OCI-LY3 (cell line): ENCODE data around the gene ALDH3B2.

Experiments
- H2AFZ ChIP-seq: fragments of 200-600, 300-600 bp; shearing (Covaris generic); 2 replicates; pipeline ENCODE4 v1.6.0; 2014; ENCODE audit warnings: antibody characterized with exemption, low read depth, low read length
- H3K27ac ChIP-seq: fragments of 200-600, 300-600 bp; sonication (generic); 2 replicates; pipeline ENCODE4 v1.5.1; 2014; ENCODE audit warnings: mild to moderate bottlenecking, low read length, moderate library complexity, mixed read lengths
- H3K27me3 ChIP-seq: fragments of 200-600, 300-600 bp; sonication (generic); 2 replicates; pipeline ENCODE4 v1.6.1; 2014; ENCODE audit warnings: low read depth, low read length, mixed read lengths
- H3K36me3 ChIP-seq: fragments of 200-600, 300-600 bp; sonication (generic); replicated peaks from 2 replicates; pipeline ENCODE3; 2014; ENCODE audit warnings: low read depth, low read length, mixed read lengths
- H3K4me1 ChIP-seq: fragments of 300-600, 200-600 bp; sonication (generic); 2 replicates; pipeline ENCODE4 v1.6.1; 2014; ENCODE audit warnings: low read length, mixed read lengths
- H3K4me2 ChIP-seq: fragments of 200-600, 300-600 bp; sonication (generic); 2 replicates; pipeline ENCODE4 v1.6.1; 2014; ENCODE audit warnings: low read length, mixed read lengths
- H3K4me3 ChIP-seq: fragments of 300-600, 200-600 bp; sonication (generic); 2 replicates; pipeline ENCODE4 v1.5.1; 2014; ENCODE audit warnings: antibody characterized with exemption, mild to moderate bottlenecking, low read length, moderate library complexity
- H3K79me2 ChIP-seq: fragments of 300-600, 200-600 bp; shearing (Covaris generic); 2 replicates; pipeline ENCODE4 v1.6.1; 2014; ENCODE audit warnings: mild to moderate bottlenecking, low read length, mixed read lengths
- H3K9ac ChIP-seq: fragments of 300-600, 200-600 bp; shearing (Covaris generic); 2 replicates; pipeline ENCODE4 v1.6.0; 2014; ENCODE audit warnings: mild to moderate bottlenecking, low read length, moderate library complexity
- H3K9me3 ChIP-seq: fragments of 200-600, 300-600 bp; shearing (Covaris generic); 2 replicates; pipeline ENCODE4 v1.6.1; 2014; ENCODE audit warnings: low read length, mixed read lengths; ENCODE audit not compliant: insufficient read depth
- H4K20me1 ChIP-seq: fragments of 200-600, 300-600 bp; sonication (generic); 2 replicates; pipeline ENCODE4 v1.6.1; 2016; ENCODE audit warnings: low read length, mixed read lengths; ENCODE audit not compliant: insufficient read depth
- EZH2phosphoT487 ChIP-seq: fragments of 200-600 bp; shearing (Covaris generic); IDR thresholded peaks from 2 replicates; pipeline ENCODE4 v1.6.1; 2018; ENCODE audit warnings: antibody characterized with exemption, mixed run types, low read depth
- TF ChIP-seq, protein P1 (sequence below): fragments of 200-600, 300-600 bp; sonication (generic); IDR thresholded peaks from 2 replicates; pipeline ENCODE4 v1.5.1; 2014; ENCODE audit warnings: antibody characterized with exemption, low read length, low read depth

ALDH3B2 gene

GRCh38 chr11:67630228-67630942 is 44.0 kb downstream of the ALDH3B2 start:
- Histone ChIP-seq H3K27ac (peak overlapping the region; percentile 31), H3K4me1 (peaks cover 19% of the 10 kb centered on the region), H3K79me2 (peaks cover 4% of the 10 kb centered on the region; the same call in 1 of the 2 replicates), H2AFZ (peak overlapping the region; percentile 37; the same call in 1 of the 2 replicates), H3K36me3 (peaks cover 10% of the 10 kb centered on the region), H3K9ac (peak overlapping the region; percentile 73), H4K20me1 (no peaks in the 10 kb centered on the region), H3K9me3 (no peaks in the 10 kb centered on the region), H3K4me2 (peak overlapping the region; percentile 94), H3K4me3 (peak overlapping the region; percentile 82), H3K27me3 (no peaks in the 10 kb centered on the region)
- no peak for TF ChIP-seq EZH2phosphoT487
- TF ChIP-seq, protein P1, sequence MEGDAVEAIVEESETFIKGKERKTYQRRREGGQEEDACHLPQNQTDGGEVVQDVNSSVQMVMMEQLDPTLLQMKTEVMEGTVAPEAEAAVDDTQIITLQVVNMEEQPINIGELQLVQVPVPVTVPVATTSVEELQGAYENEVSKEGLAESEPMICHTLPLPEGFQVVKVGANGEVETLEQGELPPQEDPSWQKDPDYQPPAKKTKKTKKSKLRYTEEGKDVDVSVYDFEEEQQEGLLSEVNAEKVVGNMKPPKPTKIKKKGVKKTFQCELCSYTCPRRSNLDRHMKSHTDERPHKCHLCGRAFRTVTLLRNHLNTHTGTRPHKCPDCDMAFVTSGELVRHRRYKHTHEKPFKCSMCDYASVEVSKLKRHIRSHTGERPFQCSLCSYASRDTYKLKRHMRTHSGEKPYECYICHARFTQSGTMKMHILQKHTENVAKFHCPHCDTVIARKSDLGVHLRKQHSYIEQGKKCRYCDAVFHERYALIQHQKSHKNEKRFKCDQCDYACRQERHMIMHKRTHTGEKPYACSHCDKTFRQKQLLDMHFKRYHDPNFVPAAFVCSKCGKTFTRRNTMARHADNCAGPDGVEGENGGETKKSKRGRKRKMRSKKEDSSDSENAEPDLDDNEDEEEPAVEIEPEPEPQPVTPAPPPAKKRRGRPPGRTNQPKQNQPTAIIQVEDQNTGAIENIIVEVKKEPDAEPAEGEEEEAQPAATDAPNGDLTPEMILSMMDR: peak; percentile 82

DNA sequence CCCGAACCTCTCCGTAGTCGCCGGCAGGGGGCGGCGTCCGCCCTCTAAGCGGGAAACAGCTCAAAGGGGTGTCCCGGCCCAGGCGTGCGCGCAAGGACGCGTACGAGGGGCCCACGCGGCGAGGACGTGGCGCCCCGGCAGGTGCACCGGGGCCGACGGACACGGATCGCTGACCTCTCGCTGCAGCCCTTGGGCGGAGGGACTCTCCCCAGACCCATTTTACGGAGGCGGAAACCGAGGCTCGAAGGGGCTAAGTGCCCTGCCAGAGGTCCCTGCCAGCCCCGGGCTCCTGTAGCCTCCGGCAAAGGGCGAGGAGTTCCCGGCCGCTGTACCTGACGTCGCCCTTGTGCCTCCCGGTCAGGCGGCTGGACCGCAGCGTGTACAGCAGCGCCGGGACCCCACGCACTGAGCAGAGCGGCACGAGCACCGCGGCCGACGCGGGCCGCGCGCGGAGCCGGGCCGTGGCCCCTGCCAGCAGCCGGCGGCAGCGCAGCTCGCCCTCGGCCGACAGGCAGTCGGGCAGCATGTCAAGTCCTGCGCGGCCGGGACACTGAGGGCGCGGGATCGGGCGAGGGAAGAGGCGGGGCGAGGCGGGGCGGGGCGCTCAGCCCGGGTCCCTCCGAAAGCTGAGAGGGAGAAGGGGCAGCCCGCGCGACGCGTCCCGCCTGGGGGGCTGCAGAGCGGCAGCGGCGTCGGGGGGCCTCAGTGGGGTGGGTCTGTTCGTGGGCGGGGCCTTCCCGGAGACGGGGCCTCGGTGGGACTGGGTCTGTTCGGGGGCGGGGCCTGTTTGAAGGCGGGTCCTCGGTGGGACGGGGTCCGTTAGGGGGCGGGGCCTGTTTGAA is 44.8 kb downstream of the ALDH3B2 start, which contains the start of gene NUDT8:
NUDT8 (minus strand) TSS at position 552 of the 842 bp plus-strand sequence; CDS start at position 526, 26 bp downstream.
- peak within 1 kb of the TSS; percentile 60; the same call in 1 of the 2 replicates for H2AFZ ChIP-seq
- peaks cover 19% of the 10 kb centered on the region for H3K4me1 ChIP-seq
- peaks cover 10% of the 10 kb centered on the region for H3K36me3 ChIP-seq
- H3K9me3 ChIP-seq: no peaks in the 10 kb centered on the region
- no peaks in the 10 kb centered on the region for H3K27me3 ChIP-seq
- peak within 1 kb of the TSS; percentile 94 for H3K4me2 ChIP-seq
- TF ChIP-seq, protein P1: no peak
- no peak for TF ChIP-seq EZH2phosphoT487
- H3K27ac ChIP-seq: peak within 1 kb of the TSS; percentile 85
- H3K9ac ChIP-seq: peak within 1 kb of the TSS; percentile 73
- peaks cover 4% of the 10 kb centered on the region; the same call in 1 of the 2 replicates for H3K79me2 ChIP-seq
- H4K20me1 ChIP-seq: no peaks in the 10 kb centered on the region
- peak within 1 kb of the TSS; percentile 82 for H3K4me3 ChIP-seq

- Histone ChIP-seq H2AFZ (peak overlapping the region; percentile 33; the same call in 1 of the 2 replicates), H3K27ac (peak overlapping the region; percentile 85), H3K9ac (peak overlapping the region; percentile 72), H4K20me1 (no peaks in the 10 kb centered on the region), H3K9me3 (no peaks in the 10 kb centered on the region), H3K4me3 (peak overlapping the region; percentile 82), H3K36me3 (peaks cover 10% of the 10 kb centered on the region), H3K4me2 (peak overlapping the region; percentile 91), H3K4me1 (peaks cover 19% of the 10 kb centered on the region), H3K79me2 (peaks cover 4% of the 10 kb centered on the region; the same call in 1 of the 2 replicates), H3K27me3 (no peaks in the 10 kb centered on the region)
- no peak for TF ChIP-seq EZH2phosphoT487
- TF ChIP-seq, protein P1: peak; percentile 99
Observed at GRCh38 chr11:67628710-67629385, 45.6 kb downstream of the ALDH3B2 start.
